Measurements from ENCODE around the gene LRFN4. TPM values are rescaled to one million over a fixed set of nuclear protein-coding genes. Genes with fewer than 3 reads are reported as not detected.

LRFN4 gene
- total and polyA plus RNA-seq, 2 of the 8 experiments (the other 6 are each of a cell fraction or from before 2014, with no cell fraction given), result 49.8 to 64.3 TPM

DNA sequence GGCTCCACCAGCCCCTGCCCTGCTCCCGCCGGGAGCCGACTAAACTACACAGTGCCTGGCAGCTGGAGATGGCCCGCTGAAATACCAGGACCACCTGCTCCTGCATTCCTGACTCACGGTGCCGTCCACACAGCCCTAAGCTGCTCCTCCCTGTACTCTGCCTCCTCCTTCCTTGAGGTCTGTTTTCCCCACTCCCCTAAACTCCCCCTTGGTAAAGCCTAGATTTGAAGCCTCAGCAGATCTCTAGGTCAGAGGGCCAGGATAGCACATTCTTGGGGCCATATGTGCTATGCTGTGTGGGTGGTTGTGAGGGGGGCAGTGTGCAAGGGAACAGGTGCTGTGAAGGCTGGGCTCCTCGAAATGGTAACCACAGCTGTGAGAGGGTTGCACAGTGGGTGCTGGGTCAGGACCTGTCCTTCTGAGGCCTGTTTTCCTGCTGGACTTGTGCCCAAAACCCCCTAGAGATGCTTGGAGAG, 9.7 kb downstream of the LRFN4 start (continued):
- TF ChIP-seq SRF (IDR thresholded peaks at IDR 0.05; ENCODE audit: low read depth, low read length) (no peak), POU5F1 (IDR thresholded peaks at IDR 0.05; ENCODE audit: low read depth, low read length) (no peak), ZNF274 (IDR thresholded peaks at IDR 0.05; ENCODE audit: borderline replicate concordance, extremely low read depth, low read length) (no peak)

All from H1 (cell line).